Tibial nerve (tissue), 3 donors: ENCODE results near the gene MAP2K1.

Source experiments
- CTCF ChIP-seq, 5 experiments: fragments of 200-600 bp in 3 of 5; fragments of 450-650 bp in 2 of 5; sonication (generic) in 3 of 5; IDR thresholded peaks; one replicate each; pipeline ENCODE4 v1.5.1; 2016 to 2019; ENCODE audit warnings: antibody characterized with exemption in 5 of 5, mild to moderate bottlenecking in 3 of 5, moderate library complexity in 2 of 5
- POLR2A ChIP-seq, 2 donors: fragments of 450-650 bp; IDR thresholded peaks; one replicate each; pipeline ENCODE4 v1.6.1; 2017; ENCODE audit warnings: antibody characterized with exemption in 2 of 2, mild to moderate bottlenecking in 2 of 2, moderate library complexity in 2 of 2

DNA sequence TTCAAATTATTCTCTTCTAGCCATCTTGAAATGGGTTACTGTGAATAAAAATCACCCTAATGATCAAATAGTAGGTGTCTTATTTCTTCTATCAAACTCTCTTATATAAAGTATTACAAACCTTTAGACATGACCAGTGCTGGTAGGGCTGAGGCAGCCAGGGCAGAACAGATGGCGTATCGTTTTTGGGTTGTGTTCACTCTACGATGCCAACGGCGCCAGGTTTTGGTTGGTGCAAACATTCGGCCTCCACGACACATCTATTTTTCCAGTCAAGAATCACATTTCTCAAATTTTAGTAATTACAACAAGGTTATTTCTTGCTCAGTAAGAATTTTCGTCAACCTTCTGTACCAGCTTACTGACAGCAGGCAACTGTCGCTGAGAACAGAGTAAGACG is 115.8 kb downstream of the MAP2K1 start:
- TF ChIP-seq CTCF (IDR thresholded peaks at IDR 0.05), result no peak
- TF ChIP-seq POLR2A (IDR thresholded peaks at IDR 0.05), result no peak
